Measurements from ENCODE around the gene REL. TPM values are rescaled to one million over a fixed set of nuclear protein-coding genes. Genes with fewer than 3 reads are reported as not detected.

REL gene
- total and polyA plus RNA-seq, 2 of the 4 experiments (the other 2 are of a cell fraction), result 1.3 to 4.3 TPM

DNA sequence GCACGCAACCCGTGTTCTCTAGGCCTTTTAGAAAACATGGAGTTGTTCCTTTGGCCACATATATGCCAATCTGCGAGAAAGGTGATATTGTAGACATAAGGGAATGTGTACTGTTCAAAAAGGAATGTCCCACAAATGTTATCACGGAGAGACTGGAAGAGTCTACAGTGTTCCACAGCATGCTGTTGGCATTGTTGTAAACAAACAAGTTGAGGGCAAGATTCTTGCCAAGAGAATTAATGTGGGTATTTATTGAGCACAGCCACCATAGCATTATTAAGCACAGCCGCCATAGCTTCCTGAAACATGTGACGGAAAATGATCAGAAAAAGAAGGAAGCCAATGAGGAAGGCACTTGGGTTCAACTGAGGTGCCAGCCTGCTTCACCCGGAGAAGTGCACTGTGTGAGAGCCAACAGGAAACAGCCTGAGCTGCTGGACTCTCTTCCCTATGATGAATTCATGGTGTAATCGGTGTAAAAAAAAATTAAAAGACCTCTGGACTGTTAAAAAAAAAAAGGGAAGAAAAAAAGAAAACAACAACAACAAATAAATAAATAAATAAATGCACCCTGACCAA, 29.0 kb upstream of the REL start:
- H2BK120ac ChIP-seq (ENCODE audit: low read depth, low read length), result no peak overlapping the region
- H3K18ac ChIP-seq (ENCODE audit: low read depth, low read length), result no peak overlapping the region
- no TSS peak for BruUV-seq (replicated peaks)
- intact Hi-C loops (cut with micrococcal nuclease) (no loop called here), dilution Hi-C loops (cut with HindIII; ENCODE audit: low sequenced_read_pairs, unreplicated experiment) (no loop called here), in situ Hi-C loops (cut with MboI; ENCODE audit: low sequenced_read_pairs) (no loop called here)
- no peak overlapping the region for H4K5ac ChIP-seq (ENCODE audit: low read depth, low read length)
- no peak overlapping the region for H2BK20ac ChIP-seq (ENCODE audit: low read depth, low read length)
- 40% methylated on average over 1 of the region's 8 CpGs; no CpG with 5 or more reads in 1 of the 2 experiments for whole genome bisulfite sequencing, 2 experiments (ENCODE audit: extremely low coverage in 2 of 2, insufficient read length in 1 of 2)
- no peaks in the 10 kb centered on the region for H3K4me1 ChIP-seq (ENCODE audit: control insufficient read depth, insufficient read depth, low read length)
- DNase-seq, result no peak
- no peak overlapping the region for H3K14ac ChIP-seq (replicated peaks; ENCODE audit: low read depth, low read length)
- H3K79me1 ChIP-seq (ENCODE audit: low read depth in 1 of 2, low read length in 2 of 2), result no peaks in the 10 kb centered on the region
- no peak for TF ChIP-seq CHD1 (IDR thresholded peaks at IDR 0.05; ENCODE audit: low read depth, low read length)
- TF ChIP-seq MAFK (IDR thresholded peaks at IDR 0.05; ENCODE audit: low read depth, low read length), result no peak
- no peak for TF ChIP-seq BHLHE40 (IDR thresholded peaks at IDR 0.05; ENCODE audit: low read depth, low read length)
- H3K4me2 ChIP-seq (ENCODE audit: low read depth, low read length), result no peak overlapping the region
- no peak overlapping the region for H3K56ac ChIP-seq (ENCODE audit: extremely low read depth, insufficient read depth, low read length)
- H2AK5ac ChIP-seq (ENCODE audit: low read depth, low read length), result no peak overlapping the region
- H3K9me3 ChIP-seq (ENCODE audit: control insufficient read depth, insufficient read depth, low read length), result no peaks in the 10 kb centered on the region
- no peak overlapping the region for H2AFZ ChIP-seq (replicated peaks; ENCODE audit: low read length, poor library complexity)
- no peak overlapping the region for H2AK9ac ChIP-seq (replicated peaks; ENCODE audit: low read depth, low read length, poor library complexity)
- CTCF ChIA-PET, result no interaction called here
- H3K27ac ChIP-seq (ENCODE audit: insufficient read depth, low read length), result no peak overlapping the region
- no peak overlapping the region for H2BK15ac ChIP-seq (ENCODE audit: low read depth, low read length)
- H3K23ac ChIP-seq (ENCODE audit: low read depth, low read length), result no peak overlapping the region
- H3K36me3 ChIP-seq (ENCODE audit: control insufficient read depth, insufficient read depth, low read length), result no peaks in the 10 kb centered on the region
- H4K8ac ChIP-seq (ENCODE audit: low read depth in 2 of 2, low read length in 2 of 2), result no peak overlapping the region
- no peak overlapping the region for H3K9ac ChIP-seq (ENCODE audit: low read depth, low read length)
- H3K4me3 ChIP-seq (ENCODE audit: insufficient read depth, low read depth, low read length), result no peak overlapping the region
- no peak overlapping the region for H3K4ac ChIP-seq (ENCODE audit: low read depth, low read length)
- ATAC-seq (ENCODE audit: low read depth), result no peak
- no peaks in the 10 kb centered on the region for H3K9me1 ChIP-seq (ENCODE audit: insufficient read depth, low read length)
- H4K20me1 ChIP-seq (ENCODE audit: insufficient read depth, low read length), result no peaks in the 10 kb centered on the region
- no peak overlapping the region for H2BK5ac ChIP-seq (ENCODE audit: low read depth, low read length, poor library complexity, severe bottlenecking)
- no peak overlapping the region for H4K91ac ChIP-seq (ENCODE audit: insufficient read depth, low read depth, low read length)
- H3K27me3 ChIP-seq (ENCODE audit: control insufficient read depth, insufficient read depth, low read length), result peaks cover 4% of the 10 kb centered on the region
- POLR2A ChIA-PET (ENCODE audit: unreplicated experiment), result no interaction called here

Measured in IMR-90 (cell line).